Astrocyte (in vitro differentiated cells and primary cell): ENCODE measurements around the gene WDR20. TPM values are rescaled to one million over a fixed set of nuclear protein-coding genes. Genes with fewer than 3 reads are reported as not detected.

Experiments used
- DNase-seq: peaks from one replicate; pipeline ENCODE4 v3.0.0-alpha.2; 2010; ENCODE audit warnings: low read depth
- FAIRE-seq: peaks from 2 replicates; lab custom pipeline; 2011; peaks lifted over from hg19 to GRCh38; lab: Jason Lieb, UNC
- H2AFZ ChIP-seq: 2 replicates; pipeline ENCODE4 v1.6.0; 2012; ENCODE audit warnings: low read depth, low read length, inconsistent platforms
- H3K27ac ChIP-seq: 2 replicates; pipeline ENCODE4 v1.5.1; 2011; ENCODE audit warnings: low read depth, low read length, inconsistent platforms
- H3K27me3 ChIP-seq: 2 replicates; pipeline ENCODE4 v1.6.0; 2011; ENCODE audit warnings: low read length, inconsistent platforms; ENCODE audit not compliant: insufficient read depth
- H3K36me3 ChIP-seq: 2 replicates; pipeline ENCODE4 v1.5.1; 2011; ENCODE audit warnings: low read length, inconsistent platforms; ENCODE audit not compliant: insufficient read depth
- H3K4me1 ChIP-seq: 2 replicates; pipeline ENCODE4 v1.5.1; 2011; ENCODE audit warnings: low read length, inconsistent platforms; ENCODE audit not compliant: insufficient read depth
- H3K4me2 ChIP-seq: 2 replicates; pipeline ENCODE4 v1.6.0; 2012; ENCODE audit warnings: low read length, inconsistent platforms
- H3K4me3 ChIP-seq: 2 replicates; pipeline ENCODE4 v1.5.1; 2011; ENCODE audit warnings: low read depth, mild to moderate bottlenecking, low read length, inconsistent platforms; ENCODE audit not compliant: insufficient read depth
- H3K79me2 ChIP-seq: 2 replicates; pipeline ENCODE4 v1.6.0; 2012; ENCODE audit warnings: mild to moderate bottlenecking, low read length, inconsistent platforms; ENCODE audit not compliant: insufficient read depth
- H3K9ac ChIP-seq: 2 replicates; pipeline ENCODE4 v1.6.0; 2012; ENCODE audit warnings: mild to moderate bottlenecking, low read length, inconsistent platforms
- H3K9me3 ChIP-seq: 2 replicates; pipeline ENCODE4 v1.5.1; 2012; ENCODE audit warnings: low read depth, mild to moderate bottlenecking, low read length, inconsistent platforms; ENCODE audit not compliant: insufficient read depth
- H4K20me1 ChIP-seq: 2 replicates; pipeline ENCODE4 v1.6.0; 2012; ENCODE audit warnings: low read length, inconsistent platforms; ENCODE audit not compliant: insufficient read depth
- H3K27ac Mint-ChIP-seq: one replicate; pipeline ENCODE4 v1.8.0; 2021; ENCODE audit warnings: mild to moderate bottlenecking, mixed read lengths; ENCODE audit not compliant: unreplicated experiment
- H3K27me3 Mint-ChIP-seq: one replicate; pipeline ENCODE4 v1.8.0; 2021; ENCODE audit warnings: low read depth, mixed read lengths; ENCODE audit not compliant: unreplicated experiment
- H3K36me3 Mint-ChIP-seq: one replicate; pipeline ENCODE4 v1.8.0; 2021; ENCODE audit warnings: low read depth, mixed read lengths; ENCODE audit not compliant: unreplicated experiment
- H3K4me1 Mint-ChIP-seq: one replicate; pipeline ENCODE4 v1.8.0; 2021; ENCODE audit warnings: low read depth, mixed read lengths; ENCODE audit not compliant: unreplicated experiment
- H3K4me3 Mint-ChIP-seq: one replicate; pipeline ENCODE4 v1.8.0; 2021; ENCODE audit warnings: mild to moderate bottlenecking, moderate library complexity, mixed read lengths; ENCODE audit not compliant: unreplicated experiment
- H3K9me3 Mint-ChIP-seq: one replicate; pipeline ENCODE4 v1.8.0; 2021; ENCODE audit warnings: mild to moderate bottlenecking, mixed read lengths; ENCODE audit not compliant: unreplicated experiment
- EZH2 ChIP-seq: IDR thresholded peaks from 2 replicates; pipeline ENCODE4 v1.6.1; 2012; ENCODE audit warnings: mild to moderate bottlenecking, low read length, inconsistent platforms; ENCODE audit not compliant: insufficient read depth
- total RNA-seq: library from RNA; stranded (reverse); gene quantifications from 2 replicates; pipeline ENCODE4 v1.2.1, GENCODE V29; 2021
- TF ChIP-seq, protein P1 (sequence below): IDR thresholded peaks from 2 replicates; pipeline ENCODE4 v1.5.1; 2011; ENCODE audit warnings: low read depth, mild to moderate bottlenecking, inconsistent platforms, low read length, moderate library complexity; ENCODE audit not compliant: insufficient read depth

The WDR20 gene
- total RNA-seq, 1 donor from 2014 or later: 23.6 TPM

DNA sequence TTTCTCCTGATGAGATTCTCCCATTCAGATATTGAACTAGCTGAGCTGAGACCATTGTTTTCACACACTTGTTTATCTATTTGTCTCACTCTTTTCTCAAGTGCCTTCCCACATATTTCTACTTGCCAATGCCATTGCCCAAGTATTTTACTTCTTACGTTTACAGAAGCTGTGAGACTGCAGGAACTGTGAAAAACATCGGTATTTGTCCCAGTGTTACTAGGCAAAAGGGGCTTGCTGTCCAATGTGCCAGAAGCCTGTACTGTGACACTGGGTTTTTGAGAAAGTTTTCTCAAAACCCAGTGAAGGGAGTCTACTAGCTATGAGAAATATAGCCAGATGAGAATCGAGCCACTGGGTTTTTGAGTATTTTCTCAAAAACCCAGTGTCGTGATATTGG lies 37.5 kb downstream of the WDR20 start:
- peaks cover 1% of the 10 kb centered on the region for H3K36me3 Mint-ChIP-seq
- H3K4me1 ChIP-seq: peaks cover 7% of the 10 kb centered on the region
- no peak overlapping the region for H3K27ac ChIP-seq
- peaks cover 74% of the 10 kb centered on the region for H3K79me2 ChIP-seq
- no peaks in the 10 kb centered on the region for H3K9me3 Mint-ChIP-seq
- H4K20me1 ChIP-seq: peaks cover 52% of the 10 kb centered on the region
- peaks cover 3% of the 10 kb centered on the region for H3K36me3 ChIP-seq
- no peak for TF ChIP-seq EZH2
- no peak overlapping the region for H3K4me3 Mint-ChIP-seq
- no peak overlapping the region for H3K4me3 ChIP-seq
- H3K27me3 Mint-ChIP-seq: no peaks in the 10 kb centered on the region
- no peak overlapping the region for H3K9ac ChIP-seq
- no peaks in the 10 kb centered on the region for H3K9me3 ChIP-seq
- DNase-seq (no peak), FAIRE-seq (no peak)
- H3K27me3 ChIP-seq: no peaks in the 10 kb centered on the region
- no peak overlapping the region for H3K27ac Mint-ChIP-seq
- H3K4me2 ChIP-seq: no peak overlapping the region
- no peak overlapping the region for H2AFZ ChIP-seq
- H3K4me1 Mint-ChIP-seq: peaks cover 20% of the 10 kb centered on the region

GRCh38 chr14:102178806-102179205 lies 39.1 kb downstream of the WDR20 start:
- H4K20me1 ChIP-seq: peaks cover 65% of the 10 kb centered on the region
- no peak overlapping the region for H3K4me3 Mint-ChIP-seq
- H3K79me2 ChIP-seq: peaks cover 85% of the 10 kb centered on the region
- peaks cover 3% of the 10 kb centered on the region for H3K36me3 ChIP-seq
- H3K9ac ChIP-seq: no peak overlapping the region
- FAIRE-seq (no peak), DNase-seq (no peak)
- peaks cover 33% of the 10 kb centered on the region for H3K4me1 Mint-ChIP-seq
- H3K27ac ChIP-seq: no peak overlapping the region
- H3K27ac Mint-ChIP-seq: no peak overlapping the region
- H3K4me2 ChIP-seq: no peak overlapping the region
- peaks cover 19% of the 10 kb centered on the region for H3K4me1 ChIP-seq
- H3K27me3 Mint-ChIP-seq: no peaks in the 10 kb centered on the region
- peaks cover 1% of the 10 kb centered on the region for H3K36me3 Mint-ChIP-seq
- H2AFZ ChIP-seq: no peak overlapping the region
- H3K9me3 Mint-ChIP-seq: no peaks in the 10 kb centered on the region
- TF ChIP-seq, protein P1, sequence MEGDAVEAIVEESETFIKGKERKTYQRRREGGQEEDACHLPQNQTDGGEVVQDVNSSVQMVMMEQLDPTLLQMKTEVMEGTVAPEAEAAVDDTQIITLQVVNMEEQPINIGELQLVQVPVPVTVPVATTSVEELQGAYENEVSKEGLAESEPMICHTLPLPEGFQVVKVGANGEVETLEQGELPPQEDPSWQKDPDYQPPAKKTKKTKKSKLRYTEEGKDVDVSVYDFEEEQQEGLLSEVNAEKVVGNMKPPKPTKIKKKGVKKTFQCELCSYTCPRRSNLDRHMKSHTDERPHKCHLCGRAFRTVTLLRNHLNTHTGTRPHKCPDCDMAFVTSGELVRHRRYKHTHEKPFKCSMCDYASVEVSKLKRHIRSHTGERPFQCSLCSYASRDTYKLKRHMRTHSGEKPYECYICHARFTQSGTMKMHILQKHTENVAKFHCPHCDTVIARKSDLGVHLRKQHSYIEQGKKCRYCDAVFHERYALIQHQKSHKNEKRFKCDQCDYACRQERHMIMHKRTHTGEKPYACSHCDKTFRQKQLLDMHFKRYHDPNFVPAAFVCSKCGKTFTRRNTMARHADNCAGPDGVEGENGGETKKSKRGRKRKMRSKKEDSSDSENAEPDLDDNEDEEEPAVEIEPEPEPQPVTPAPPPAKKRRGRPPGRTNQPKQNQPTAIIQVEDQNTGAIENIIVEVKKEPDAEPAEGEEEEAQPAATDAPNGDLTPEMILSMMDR: no peak
- no peak for TF ChIP-seq EZH2
- H3K27me3 ChIP-seq: no peaks in the 10 kb centered on the region
- H3K9me3 ChIP-seq: no peaks in the 10 kb centered on the region
- no peak overlapping the region for H3K4me3 ChIP-seq

GRCh38 chr14:102180248-102180998 lies 40.7 kb downstream of the WDR20 start:
- Mint-ChIP-seq H3K4me1 (peaks cover 35% of the 10 kb centered on the region), H3K36me3 (peaks cover 1% of the 10 kb centered on the region), H3K9me3 (no peaks in the 10 kb centered on the region), H3K27me3 (no peaks in the 10 kb centered on the region), H3K27ac (no peak overlapping the region), H3K4me3 (peak overlapping the region; percentile 40)
- TF ChIP-seq, protein P1: no peak
- TF ChIP-seq EZH2: no peak
- no peaks in the 10 kb centered on the region for H3K27me3 ChIP-seq
- FAIRE-seq (no peak), DNase-seq (no peak)
- H3K4me1 ChIP-seq: peaks cover 24% of the 10 kb centered on the region
- H3K27ac ChIP-seq: no peak overlapping the region
- H3K9ac ChIP-seq: no peak overlapping the region
- peaks cover 70% of the 10 kb centered on the region for H4K20me1 ChIP-seq
- no peak overlapping the region for H3K4me3 ChIP-seq
- H3K9me3 ChIP-seq: no peaks in the 10 kb centered on the region
- H3K4me2 ChIP-seq: no peak overlapping the region
- peaks cover 89% of the 10 kb centered on the region for H3K79me2 ChIP-seq
- no peak overlapping the region for H2AFZ ChIP-seq
- peaks cover 3% of the 10 kb centered on the region for H3K36me3 ChIP-seq
